ENCODE results near the gene TAF11.

DNA sequence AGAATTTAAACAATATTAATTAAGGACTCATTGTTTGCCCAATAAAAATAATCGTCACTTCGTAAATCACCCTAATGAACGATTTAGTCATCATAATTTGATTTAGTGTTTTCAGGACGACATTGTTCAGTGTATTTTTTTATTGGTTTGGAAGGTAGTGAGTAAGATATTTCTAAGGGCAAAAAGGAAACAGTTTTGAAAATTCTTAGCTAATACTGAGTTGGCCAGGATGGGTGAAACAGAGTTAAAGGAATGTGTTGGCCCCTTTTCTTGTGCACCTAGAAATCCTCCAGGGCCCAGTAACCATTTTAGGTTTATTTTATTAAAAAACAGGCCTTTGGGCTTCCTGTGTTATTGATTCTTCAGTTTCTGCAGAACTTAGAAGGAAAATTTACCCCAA lies 26.5 kb upstream of the TAF11 start:
- TF ChIP-seq EZH2 (IDR thresholded peaks at IDR 0.05; ENCODE audit: borderline replicate concordance, low read depth, low read length, severe bottlenecking) = no peak
- TF ChIP-seq, protein P1, sequence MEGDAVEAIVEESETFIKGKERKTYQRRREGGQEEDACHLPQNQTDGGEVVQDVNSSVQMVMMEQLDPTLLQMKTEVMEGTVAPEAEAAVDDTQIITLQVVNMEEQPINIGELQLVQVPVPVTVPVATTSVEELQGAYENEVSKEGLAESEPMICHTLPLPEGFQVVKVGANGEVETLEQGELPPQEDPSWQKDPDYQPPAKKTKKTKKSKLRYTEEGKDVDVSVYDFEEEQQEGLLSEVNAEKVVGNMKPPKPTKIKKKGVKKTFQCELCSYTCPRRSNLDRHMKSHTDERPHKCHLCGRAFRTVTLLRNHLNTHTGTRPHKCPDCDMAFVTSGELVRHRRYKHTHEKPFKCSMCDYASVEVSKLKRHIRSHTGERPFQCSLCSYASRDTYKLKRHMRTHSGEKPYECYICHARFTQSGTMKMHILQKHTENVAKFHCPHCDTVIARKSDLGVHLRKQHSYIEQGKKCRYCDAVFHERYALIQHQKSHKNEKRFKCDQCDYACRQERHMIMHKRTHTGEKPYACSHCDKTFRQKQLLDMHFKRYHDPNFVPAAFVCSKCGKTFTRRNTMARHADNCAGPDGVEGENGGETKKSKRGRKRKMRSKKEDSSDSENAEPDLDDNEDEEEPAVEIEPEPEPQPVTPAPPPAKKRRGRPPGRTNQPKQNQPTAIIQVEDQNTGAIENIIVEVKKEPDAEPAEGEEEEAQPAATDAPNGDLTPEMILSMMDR (IDR thresholded peaks at IDR 0.05; ENCODE audit: extremely low read depth in 1 of 2, insufficient read depth in 1 of 2, low read depth in 1 of 2, low read length in 2 of 2) = no peak
- TF ChIP-seq FOS (IDR thresholded peaks at IDR 0.05; ENCODE audit: borderline replicate concordance, insufficient read depth, low read length) = no peak
- TF ChIP-seq POLR2AphosphoS5 (IDR thresholded peaks at IDR 0.05; ENCODE audit: insufficient read depth, low read depth, low read length) = no peak
- no peak for TF ChIP-seq JUN (IDR thresholded peaks at IDR 0.05; ENCODE audit: borderline replicate concordance, insufficient read depth, insufficient read length, low read depth)
- TF ChIP-seq POLR2A (IDR thresholded peaks at IDR 0.05; ENCODE audit: low read depth, low read length) = no peak
- TF ChIP-seq, protein P2, sequence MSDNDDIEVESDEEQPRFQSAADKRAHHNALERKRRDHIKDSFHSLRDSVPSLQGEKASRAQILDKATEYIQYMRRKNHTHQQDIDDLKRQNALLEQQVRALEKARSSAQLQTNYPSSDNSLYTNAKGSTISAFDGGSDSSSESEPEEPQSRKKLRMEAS (IDR thresholded peaks at IDR 0.05; ENCODE audit: insufficient read depth, insufficient read length) = no peak

All from endothelial cell of umbilical vein (primary cell).